ENCODE data around the gene LDB2. TPM values are rescaled to one million over a fixed set of nuclear protein-coding genes. Genes with fewer than 3 reads are reported as not detected.

Gene LDB2
- total RNA-seq, 4 donors from 2014 or later = 26.4 to 62.7 (median 40.7) TPM

DNA sequence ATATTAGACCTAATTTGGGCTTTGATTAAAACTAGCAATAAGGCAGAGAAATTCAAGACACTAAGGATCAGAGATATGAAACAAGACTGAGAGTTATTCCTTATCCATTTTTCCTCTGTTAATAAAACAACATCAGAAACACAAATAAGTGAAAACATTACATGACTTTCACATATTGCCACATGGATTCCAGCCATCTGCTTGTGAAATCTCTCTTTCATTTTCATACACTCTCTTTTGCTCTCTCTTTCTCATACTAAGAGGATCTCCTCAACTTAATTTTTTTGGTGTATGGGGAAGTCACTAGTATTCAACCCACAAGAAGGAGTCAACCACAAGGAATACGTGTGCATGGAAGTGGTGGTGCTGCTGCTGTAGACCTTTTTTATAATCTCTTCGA, 183.0 kb downstream of the LDB2 start:
- no peak for DNase-seq (ENCODE audit: low spot score in 2 of 2)
- Histone ChIP-seq H3K4me1 (no peaks in the 10 kb centered on the region), H3K36me3 (no peaks in the 10 kb centered on the region), H3K4me3 (no peak overlapping the region), H3K27ac (no peak overlapping the region), H3K9me3 (no peaks in the 10 kb centered on the region), H3K27me3 (no peaks in the 10 kb centered on the region)
- 90 to 91% methylated on average over 2 of the region's 2 CpGs for WGBS, 2 donors
- TF ChIP-seq POLR2A (IDR thresholded peaks at IDR 0.05) = no peak
- TF ChIP-seq EP300 (IDR thresholded peaks at IDR 0.05) = no peak
- TF ChIP-seq, protein P1, sequence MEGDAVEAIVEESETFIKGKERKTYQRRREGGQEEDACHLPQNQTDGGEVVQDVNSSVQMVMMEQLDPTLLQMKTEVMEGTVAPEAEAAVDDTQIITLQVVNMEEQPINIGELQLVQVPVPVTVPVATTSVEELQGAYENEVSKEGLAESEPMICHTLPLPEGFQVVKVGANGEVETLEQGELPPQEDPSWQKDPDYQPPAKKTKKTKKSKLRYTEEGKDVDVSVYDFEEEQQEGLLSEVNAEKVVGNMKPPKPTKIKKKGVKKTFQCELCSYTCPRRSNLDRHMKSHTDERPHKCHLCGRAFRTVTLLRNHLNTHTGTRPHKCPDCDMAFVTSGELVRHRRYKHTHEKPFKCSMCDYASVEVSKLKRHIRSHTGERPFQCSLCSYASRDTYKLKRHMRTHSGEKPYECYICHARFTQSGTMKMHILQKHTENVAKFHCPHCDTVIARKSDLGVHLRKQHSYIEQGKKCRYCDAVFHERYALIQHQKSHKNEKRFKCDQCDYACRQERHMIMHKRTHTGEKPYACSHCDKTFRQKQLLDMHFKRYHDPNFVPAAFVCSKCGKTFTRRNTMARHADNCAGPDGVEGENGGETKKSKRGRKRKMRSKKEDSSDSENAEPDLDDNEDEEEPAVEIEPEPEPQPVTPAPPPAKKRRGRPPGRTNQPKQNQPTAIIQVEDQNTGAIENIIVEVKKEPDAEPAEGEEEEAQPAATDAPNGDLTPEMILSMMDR (IDR thresholded peaks at IDR 0.05) = no peak

DNA sequence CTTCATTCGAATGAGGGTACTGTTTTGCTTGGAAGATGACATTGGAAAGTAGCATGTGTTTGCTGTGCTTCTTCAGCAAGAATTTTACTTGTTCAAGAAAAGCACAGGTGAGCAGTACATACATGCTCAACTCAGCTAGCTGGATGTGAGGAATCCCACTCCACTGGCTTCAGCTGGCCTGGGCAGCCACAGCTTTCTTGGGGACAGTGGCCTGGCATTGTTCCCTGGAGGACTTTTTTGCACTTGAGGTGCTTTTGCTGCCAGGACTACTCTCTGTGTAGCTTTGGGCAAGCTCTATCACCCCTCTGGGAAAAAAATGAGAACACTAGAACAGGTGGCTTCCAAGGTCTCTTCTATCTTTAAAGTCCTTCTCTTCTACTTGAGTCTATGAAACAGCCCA, 184.3 kb downstream of the LDB2 start:
- WGBS, 2 donors = 64 to 88% methylated on average over 1 of the region's 1 CpG
- no peak for DNase-seq (ENCODE audit: low spot score in 2 of 2)

DNA sequence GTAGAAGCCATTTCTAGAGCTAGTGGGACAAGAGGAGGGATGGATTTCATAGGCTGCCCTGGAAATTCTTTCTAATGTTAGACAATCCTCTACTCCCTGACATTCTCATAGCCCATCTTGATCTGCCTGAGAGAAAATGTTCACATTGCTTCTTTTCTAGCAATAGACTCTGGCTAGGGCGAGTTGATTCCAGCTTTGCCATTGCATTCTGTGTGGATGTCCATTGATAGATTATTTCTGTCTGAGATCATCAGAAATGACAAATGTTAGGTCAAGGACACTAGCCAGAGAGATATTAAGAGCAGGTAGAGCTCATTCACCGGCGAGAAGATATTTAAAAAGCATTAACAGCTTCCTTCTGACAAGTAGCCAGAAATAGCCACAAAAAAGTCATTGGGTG, 184.7 kb downstream of the LDB2 start:
- Histone ChIP-seq H3K4me3 (no peak overlapping the region), H3K27me3 (no peaks in the 10 kb centered on the region), H3K36me3 (no peaks in the 10 kb centered on the region), H3K27ac (no peak overlapping the region), H3K4me1 (no peaks in the 10 kb centered on the region), H3K9me3 (no peaks in the 10 kb centered on the region)
- no peak for DNase-seq (ENCODE audit: low spot score in 2 of 2)
- TF ChIP-seq, protein P1 (IDR thresholded peaks at IDR 0.05) = no peak
- TF ChIP-seq POLR2A (IDR thresholded peaks at IDR 0.05) = no peak
- TF ChIP-seq EP300 (IDR thresholded peaks at IDR 0.05) = no peak
- WGBS, 2 donors = 76 to 82% methylated on average over 3 of the region's 3 CpGs

More for the DNA sequence above, 184.3 kb downstream of the LDB2 start:
- H3K36me3 ChIP-seq = no peaks in the 10 kb centered on the region
- H3K27ac ChIP-seq = no peak overlapping the region
- TF ChIP-seq EP300 (IDR thresholded peaks at IDR 0.05) (no peak), POLR2A (IDR thresholded peaks at IDR 0.05) (no peak)
- TF ChIP-seq, protein P1 (IDR thresholded peaks at IDR 0.05) = no peak
- H3K9me3 ChIP-seq = no peaks in the 10 kb centered on the region
- no peak overlapping the region for H3K4me3 ChIP-seq
- no peaks in the 10 kb centered on the region for H3K4me1 ChIP-seq
- no peaks in the 10 kb centered on the region for H3K27me3 ChIP-seq

DNA sequence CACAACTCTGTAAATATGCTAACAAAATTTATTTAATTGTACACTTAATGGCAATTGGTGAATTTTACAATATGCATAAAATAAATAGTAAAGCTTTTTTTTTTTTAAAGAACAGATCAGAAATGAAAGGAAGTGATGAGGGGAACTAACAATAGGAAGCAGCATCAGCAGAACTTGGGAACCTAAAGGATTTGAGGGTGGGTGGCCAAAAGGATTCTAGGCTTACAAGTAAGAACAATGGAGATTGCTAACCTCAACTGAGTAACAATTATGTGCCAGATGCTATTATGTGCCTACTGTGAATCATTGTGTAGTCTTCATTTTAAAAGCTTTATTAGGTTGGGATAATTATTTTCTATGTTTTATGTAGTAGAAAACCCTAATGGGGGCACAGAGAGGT, 185.2 kb downstream of the LDB2 start:
- Histone ChIP-seq H3K27me3 (no peaks in the 10 kb centered on the region), H3K27ac (no peak overlapping the region), H3K4me3 (no peak overlapping the region), H3K4me1 (no peaks in the 10 kb centered on the region), H3K36me3 (no peaks in the 10 kb centered on the region), H3K9me3 (no peaks in the 10 kb centered on the region)
- no peak for DNase-seq (ENCODE audit: low spot score in 2 of 2)
- TF ChIP-seq, protein P1 (IDR thresholded peaks at IDR 0.05) = no peak
- TF ChIP-seq POLR2A (IDR thresholded peaks at IDR 0.05) = no peak
- TF ChIP-seq EP300 (IDR thresholded peaks at IDR 0.05) = no peak

DNA sequence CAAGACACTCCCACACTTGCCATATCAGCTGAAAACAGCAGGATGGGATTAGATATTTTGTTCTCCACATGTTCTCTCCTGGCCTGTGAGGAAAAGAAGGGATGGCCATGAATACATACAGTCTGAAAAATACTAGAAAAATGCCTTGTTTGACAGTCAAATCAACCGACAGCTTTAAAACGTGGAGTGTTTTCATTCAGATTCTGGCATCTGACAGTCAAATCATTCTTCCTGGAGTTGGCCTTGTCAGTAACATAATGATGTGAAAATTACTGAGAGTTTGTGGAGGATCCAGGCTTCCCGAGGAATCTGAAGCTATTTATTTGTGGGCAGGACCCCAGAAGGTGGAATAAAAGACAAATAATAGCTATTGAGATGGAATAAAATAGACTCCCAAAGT, 188.2 kb downstream of the LDB2 start:
- TF ChIP-seq, protein P1 (IDR thresholded peaks at IDR 0.05) = no peak
- TF ChIP-seq EP300 (IDR thresholded peaks at IDR 0.05) (no peak), POLR2A (IDR thresholded peaks at IDR 0.05) (no peak)
- no peak for DNase-seq (ENCODE audit: low spot score in 2 of 2)
- Histone ChIP-seq H3K36me3 (no peaks in the 10 kb centered on the region), H3K4me1 (peaks cover 0 to 5% (median 0%) of the 10 kb centered on the region in 4 donors), H3K4me3 (no peak overlapping the region), H3K9me3 (no peaks in the 10 kb centered on the region), H3K27me3 (no peaks in the 10 kb centered on the region), H3K27ac (no peak overlapping the region)
- 26 to 36% methylated on average over 3 of the region's 3 CpGs for WGBS, 2 donors

Data from tibial nerve (tissue), 4 donors.